ENCODE results near the gene ANKRD44.

ANKRD44 gene

GRCh38 chr2:197101519-197101918, 209.1 kb downstream of the ANKRD44 start:
- no peak for DNase-seq

- peak; percentile 61 for DNase-seq
Measured at GRCh38 chr2:197097578-197098366, 212.8 kb downstream of the ANKRD44 start.

- no peak for DNase-seq
Measured at GRCh38 chr2:197096649-197097048, 213.9 kb downstream of the ANKRD44 start.

- DNase-seq, result peak; percentile 80
Measured at GRCh38 chr2:197092431-197092830, 218.1 kb downstream of the ANKRD44 start.

- no peak for DNase-seq
Measured at GRCh38 chr2:197090742-197091367, 219.7 kb downstream of the ANKRD44 start.

GRCh38 chr2:197089655-197090054, 220.9 kb downstream of the ANKRD44 start:
- no peak for DNase-seq

- DNase-seq, result peak; percentile 54
Measured at GRCh38 chr2:197088694-197089093, 221.9 kb downstream of the ANKRD44 start.

- no peak for DNase-seq
Measured at GRCh38 chr2:197086500-197086899, 224.1 kb downstream of the ANKRD44 start.

- no peak for DNase-seq
Measured at GRCh38 chr2:197085665-197086064, 224.9 kb downstream of the ANKRD44 start.

GRCh38 chr2:197081294-197081693, 229.3 kb downstream of the ANKRD44 start:
- DNase-seq, result no peak

GRCh38 chr2:197080578-197081216, 229.9 kb downstream of the ANKRD44 start:
- no peak for DNase-seq

GRCh38 chr2:197079832-197080555, 230.6 kb downstream of the ANKRD44 start:
- peak; percentile 70 for DNase-seq

GRCh38 chr2:197079414-197079813, 231.2 kb downstream of the ANKRD44 start:
- DNase-seq, result peak; percentile 39

- no peak for DNase-seq
Measured at GRCh38 chr2:197078535-197078934, 232.0 kb downstream of the ANKRD44 start.

GRCh38 chr2:197077336-197077735, 233.2 kb downstream of the ANKRD44 start:
- DNase-seq, result peak; percentile 33

GRCh38 chr2:197076652-197077051, 233.9 kb downstream of the ANKRD44 start:
- DNase-seq, result no peak

- no peak for DNase-seq
Measured at GRCh38 chr2:197075754-197076337, 234.7 kb downstream of the ANKRD44 start.

GRCh38 chr2:197075281-197075680, 235.3 kb downstream of the ANKRD44 start:
- no peak for DNase-seq

- DNase-seq, result no peak
Measured at GRCh38 chr2:197073701-197074433, 236.7 kb downstream of the ANKRD44 start.

GRCh38 chr2:197073270-197073669, 237.3 kb downstream of the ANKRD44 start:
- DNase-seq, result no peak

GRCh38 chr2:197072533-197072932, 238.0 kb downstream of the ANKRD44 start:
- DNase-seq, result peak; percentile 15

- DNase-seq, result peak; percentile 7
Measured at GRCh38 chr2:197071790-197072436, 238.7 kb downstream of the ANKRD44 start.
